ENCODE measurements around the gene EPAS1.

EPAS1 gene

GRCh38 chr2:46373238-46373637, 76.0 kb downstream of the EPAS1 start:
- no peak for TF ChIP-seq CTCF (IDR thresholded peaks at IDR 0.05; ENCODE audit: extremely low read depth, missing control alignments)
- no peak for DNase-seq (ENCODE audit: low spot score)

GRCh38 chr2:46375566-46376125, 78.4 kb downstream of the EPAS1 start:
- TF ChIP-seq CTCF (IDR thresholded peaks at IDR 0.05; ENCODE audit: extremely low read depth, missing control alignments): no peak
- no peak for DNase-seq (ENCODE audit: low spot score)

- TF ChIP-seq CTCF (IDR thresholded peaks at IDR 0.05; ENCODE audit: extremely low read depth, missing control alignments): no peak
- no peak for DNase-seq (ENCODE audit: low spot score)
These were observed 79.4 kb downstream of the EPAS1 start for GRCh38 chr2:46376586-46376985.

- no peak for DNase-seq (ENCODE audit: low spot score)
- no peak for TF ChIP-seq CTCF (IDR thresholded peaks at IDR 0.05; ENCODE audit: extremely low read depth, missing control alignments)
These were observed 79.9 kb downstream of the EPAS1 start for GRCh38 chr2:46377101-46377581.

GRCh38 chr2:46377666-46378560, 80.7 kb downstream of the EPAS1 start:
- TF ChIP-seq CTCF (IDR thresholded peaks at IDR 0.05; ENCODE audit: extremely low read depth, missing control alignments): no peak
- no peak for DNase-seq (ENCODE audit: low spot score)

- TF ChIP-seq CTCF (IDR thresholded peaks at IDR 0.05; ENCODE audit: extremely low read depth, missing control alignments): no peak
- no peak for DNase-seq (ENCODE audit: low spot score)
These were observed 81.4 kb downstream of the EPAS1 start for GRCh38 chr2:46378616-46379015.
